Measurements from ENCODE around the gene NME3.
"Not testable (repeated sequence)": the region's sequence is repeated elsewhere in the genome, so short reads cannot be mapped to it uniquely, and the experiment has no call there.

Gene NME3

DNA sequence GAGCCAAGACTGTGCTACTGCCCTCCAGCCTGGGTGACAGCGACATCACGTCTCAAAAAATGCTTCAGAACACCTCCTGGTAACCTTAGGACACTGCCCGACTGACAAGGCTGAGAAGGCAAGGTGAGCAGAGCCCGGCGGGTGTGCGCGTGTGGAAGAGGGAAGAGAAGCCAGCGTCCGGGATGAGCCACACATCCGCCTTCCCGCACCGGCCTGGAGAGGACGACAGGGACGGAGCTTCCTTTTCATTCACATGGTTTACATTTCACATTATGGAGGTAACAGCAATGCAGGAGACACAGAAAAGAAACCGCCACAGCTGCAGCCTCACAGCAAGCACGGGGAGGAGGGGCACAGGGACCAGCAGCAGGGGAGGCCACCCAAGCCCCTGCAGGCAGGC lies 38.8 kb upstream of the NME3 start:
- DNase-seq (ENCODE audit: low spot score), result no peak
- in situ Hi-C loops (cut with MboI; ENCODE audit: low sequenced_read_pairs, unreplicated experiment), result no loop called here
- TF ChIP-seq, protein P1, sequence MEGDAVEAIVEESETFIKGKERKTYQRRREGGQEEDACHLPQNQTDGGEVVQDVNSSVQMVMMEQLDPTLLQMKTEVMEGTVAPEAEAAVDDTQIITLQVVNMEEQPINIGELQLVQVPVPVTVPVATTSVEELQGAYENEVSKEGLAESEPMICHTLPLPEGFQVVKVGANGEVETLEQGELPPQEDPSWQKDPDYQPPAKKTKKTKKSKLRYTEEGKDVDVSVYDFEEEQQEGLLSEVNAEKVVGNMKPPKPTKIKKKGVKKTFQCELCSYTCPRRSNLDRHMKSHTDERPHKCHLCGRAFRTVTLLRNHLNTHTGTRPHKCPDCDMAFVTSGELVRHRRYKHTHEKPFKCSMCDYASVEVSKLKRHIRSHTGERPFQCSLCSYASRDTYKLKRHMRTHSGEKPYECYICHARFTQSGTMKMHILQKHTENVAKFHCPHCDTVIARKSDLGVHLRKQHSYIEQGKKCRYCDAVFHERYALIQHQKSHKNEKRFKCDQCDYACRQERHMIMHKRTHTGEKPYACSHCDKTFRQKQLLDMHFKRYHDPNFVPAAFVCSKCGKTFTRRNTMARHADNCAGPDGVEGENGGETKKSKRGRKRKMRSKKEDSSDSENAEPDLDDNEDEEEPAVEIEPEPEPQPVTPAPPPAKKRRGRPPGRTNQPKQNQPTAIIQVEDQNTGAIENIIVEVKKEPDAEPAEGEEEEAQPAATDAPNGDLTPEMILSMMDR (IDR thresholded peaks at IDR 0.05; ENCODE audit: borderline replicate concordance, control extremely low read depth, extremely low read depth, insufficient read depth, missing control alignments), result no peak

DNA sequence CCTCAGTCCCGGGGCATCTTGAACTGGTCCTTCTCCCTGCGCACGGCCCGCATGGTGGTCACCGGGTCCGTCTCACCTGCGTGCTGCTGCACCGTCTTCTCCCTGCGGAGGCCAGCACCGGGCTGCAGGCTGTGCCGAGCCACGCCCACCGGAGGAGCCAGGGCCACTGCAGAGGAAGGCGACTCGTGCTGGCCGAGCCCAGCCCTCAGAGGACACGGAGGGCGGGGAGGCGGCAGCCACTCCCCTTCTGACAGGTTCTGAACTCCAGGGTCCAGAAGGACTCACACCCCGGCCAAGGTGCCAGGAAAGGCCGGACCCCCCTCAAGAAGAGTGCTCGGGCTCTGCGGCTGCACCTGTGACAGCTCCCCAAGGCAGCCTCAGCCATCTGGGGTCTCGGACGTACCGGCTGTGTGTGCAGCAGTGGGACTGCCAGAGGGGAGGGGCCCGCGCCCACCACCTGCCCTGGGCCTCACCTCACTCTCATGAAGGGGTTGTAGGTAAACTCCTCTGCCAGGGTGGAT lies 38.0 kb upstream of the NME3 start:
- TF ChIP-seq, protein P1 (IDR thresholded peaks at IDR 0.05; ENCODE audit: borderline replicate concordance, control extremely low read depth, extremely low read depth, insufficient read depth, missing control alignments), result no peak
- no peak for DNase-seq (ENCODE audit: low spot score)
- in situ Hi-C loops (cut with MboI; ENCODE audit: low sequenced_read_pairs, unreplicated experiment), result no loop called here

DNA sequence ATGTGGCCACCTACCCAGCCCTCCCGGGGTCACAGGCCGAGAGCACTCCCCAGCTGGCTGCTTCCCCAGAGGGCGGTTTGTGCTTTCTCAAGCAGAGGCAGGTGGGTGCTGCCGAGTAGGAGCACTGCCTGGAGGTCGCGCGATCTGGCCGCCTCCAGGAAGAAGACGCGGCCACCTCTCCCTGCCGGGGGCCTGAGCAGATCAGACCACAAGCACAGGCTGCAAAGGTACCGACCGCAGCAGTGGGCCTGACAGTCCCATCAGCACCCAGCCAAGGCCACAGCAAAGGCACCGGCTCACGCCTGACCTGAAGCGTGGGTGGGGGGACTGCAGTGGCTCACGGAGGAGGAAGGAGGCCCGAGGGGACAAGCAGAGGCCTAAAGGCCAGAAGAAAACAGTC lies 37.3 kb upstream of the NME3 start:
- TF ChIP-seq, protein P1 (IDR thresholded peaks at IDR 0.05; ENCODE audit: borderline replicate concordance, control extremely low read depth, extremely low read depth, insufficient read depth, missing control alignments), result no peak
- DNase-seq (ENCODE audit: low spot score), result no peak
- in situ Hi-C loops (cut with MboI; ENCODE audit: low sequenced_read_pairs, unreplicated experiment), result no loop called here

DNA sequence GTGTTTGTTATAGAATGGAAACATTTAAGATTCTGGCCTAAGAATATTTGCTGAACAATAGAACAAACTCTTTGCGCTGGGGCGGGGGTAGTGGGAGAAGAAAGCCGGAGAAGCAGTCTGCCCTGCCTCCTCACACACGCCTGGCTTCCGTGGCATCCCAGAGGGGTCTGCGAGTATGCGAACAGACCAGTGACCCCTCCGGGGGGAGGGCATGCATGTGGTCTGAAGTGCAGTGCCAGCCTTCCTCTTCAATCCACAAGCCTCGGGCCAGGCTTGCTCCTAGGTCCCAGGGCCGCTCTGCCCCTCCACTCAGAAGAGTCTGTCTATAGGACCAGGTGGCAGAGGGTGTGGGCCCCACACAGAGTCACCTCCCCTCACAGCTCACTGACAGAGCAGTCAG lies 36.3 kb upstream of the NME3 start:
- TF ChIP-seq, protein P1 (IDR thresholded peaks at IDR 0.05; ENCODE audit: borderline replicate concordance, control extremely low read depth, extremely low read depth, insufficient read depth, missing control alignments), result no peak
- no peak for DNase-seq (ENCODE audit: low spot score)
- in situ Hi-C loops (cut with MboI; ENCODE audit: low sequenced_read_pairs, unreplicated experiment), result no loop called here

DNA sequence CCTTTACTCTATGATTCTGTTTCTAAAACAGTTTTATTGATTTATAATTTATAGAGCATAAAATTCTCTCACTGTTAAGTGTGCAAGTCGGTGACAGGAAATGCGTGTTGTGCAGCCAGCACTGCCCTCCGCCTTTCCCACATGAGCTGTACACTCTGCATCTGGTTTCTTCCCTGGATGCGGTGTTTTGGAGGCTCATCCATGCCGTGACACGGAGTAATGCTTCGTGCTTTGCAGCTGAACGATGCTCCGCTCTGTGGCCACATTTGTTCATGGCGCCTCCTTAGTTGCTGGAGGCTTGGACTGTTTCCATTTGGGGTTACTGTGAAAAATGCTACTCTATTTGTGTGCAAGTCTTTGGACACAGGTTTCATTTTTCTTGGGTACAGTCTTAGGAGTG lies 29.4 kb upstream of the NME3 start:
- in situ Hi-C loops (cut with MboI; ENCODE audit: low sequenced_read_pairs, unreplicated experiment), result no loop called here
- DNase-seq (ENCODE audit: low spot score), result no peak

DNA sequence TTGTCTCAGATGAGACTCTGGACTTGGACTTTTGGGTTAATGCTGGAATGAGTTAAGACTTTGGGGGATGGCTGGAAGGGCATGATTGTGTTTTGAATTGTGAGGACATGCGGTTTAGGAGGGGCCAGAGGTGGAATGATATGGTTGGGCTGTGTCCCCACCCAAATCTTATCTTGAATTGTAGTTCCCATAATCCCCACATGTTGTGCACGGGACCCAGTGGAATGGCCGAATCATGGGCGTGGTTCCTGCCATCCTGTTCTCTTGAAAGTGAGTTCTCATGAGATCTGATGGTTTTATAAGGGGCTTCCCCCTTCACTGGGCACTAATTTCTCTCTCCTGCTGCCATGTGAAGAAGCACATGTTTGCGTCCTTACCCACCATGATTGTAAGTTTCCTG lies 27.9 kb upstream of the NME3 start:
- in situ Hi-C loops (cut with MboI; ENCODE audit: low sequenced_read_pairs, unreplicated experiment); DNase-seq (ENCODE audit: low spot score): not testable (repeated sequence)

More for the DNA sequence above, 29.4 kb upstream of the NME3 start:
- TF ChIP-seq, protein P1 (IDR thresholded peaks at IDR 0.05; ENCODE audit: borderline replicate concordance, control extremely low read depth, extremely low read depth, insufficient read depth, missing control alignments), result no peak

DNA sequence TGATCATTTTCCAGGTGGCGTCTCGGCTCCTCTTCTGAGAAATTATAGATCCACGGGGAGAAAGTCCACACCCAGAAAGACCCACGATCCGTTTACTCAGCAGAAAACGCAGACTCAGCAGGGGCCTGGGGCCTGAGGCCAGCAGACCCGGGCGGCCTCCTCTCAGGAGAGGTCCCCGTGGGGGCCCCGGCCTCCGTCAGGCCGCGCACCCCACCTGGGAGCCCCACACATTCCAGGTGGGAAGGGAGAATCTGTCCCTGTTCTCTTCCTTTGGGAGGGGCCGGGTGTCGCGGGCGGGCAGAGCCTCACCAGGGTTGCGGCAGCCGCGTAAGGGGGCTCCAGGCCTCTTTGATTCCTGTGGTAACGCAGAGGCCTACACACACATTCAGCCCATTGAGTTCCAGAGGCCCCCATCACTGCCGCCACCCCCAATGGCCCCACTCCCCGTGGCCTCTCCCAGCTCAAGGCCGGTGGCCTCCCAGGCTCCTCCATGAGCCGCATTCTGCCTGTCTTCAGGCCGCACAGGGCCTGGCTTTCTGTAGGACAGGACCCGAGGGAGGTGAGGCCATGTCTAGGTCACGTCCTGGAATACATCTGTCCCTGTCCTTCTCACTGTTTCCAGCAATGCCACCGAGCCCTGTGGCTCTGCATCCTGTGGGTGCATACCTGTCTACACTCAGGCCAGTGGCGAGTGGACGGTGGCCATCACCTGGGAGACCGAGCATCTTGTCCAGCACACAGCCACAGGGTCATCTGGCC lies 23.7 kb upstream of the NME3 start:
- in situ Hi-C loops (cut with MboI; ENCODE audit: low sequenced_read_pairs, unreplicated experiment), result no loop called here
- TF ChIP-seq, protein P1 (IDR thresholded peaks at IDR 0.05; ENCODE audit: borderline replicate concordance, control extremely low read depth, extremely low read depth, insufficient read depth, missing control alignments), result no peak
- DNase-seq (ENCODE audit: low spot score), result no peak
